H1 (cell line): ENCODE measurements around the gene MAP7. TPM values are rescaled to one million over a fixed set of nuclear protein-coding genes. Genes with fewer than 3 reads are reported as not detected.

Experiments
- CTCF ChIA-PET: fragments of 300-600 bp; sonication (Branson Sonifier 250); formaldehyde crosslinking; loops from one replicate; lab custom pipeline; 2021; ENCODE audit not compliant: partially characterized antibody; lab: Charles Lee
- POLR2A ChIA-PET: fragments of 300-600 bp; sonication (Branson Sonifier 250); formaldehyde crosslinking; loops from one replicate; lab custom pipeline; 2021; ENCODE audit warnings: inconsistent platforms; ENCODE audit not compliant: partially characterized antibody; lab: Charles Lee
- DNase-seq, 2 experiments: peaks; one replicate each; pipeline versions ENCODE4 v3.0.0 to v3.0.0-alpha.2; 2010 to 2022; ENCODE audit warnings: low spot score in 2 of 2, low read depth in 1 of 2, mixed read lengths in 1 of 2
- FAIRE-seq: peaks from 2 replicates; lab custom pipeline; 2011; peaks lifted over from hg19 to GRCh38; lab: Jason Lieb, UNC
- H2AFZ ChIP-seq: 2 replicates; pipeline ENCODE4 v1.8.1; 2012; ENCODE audit warnings: low read length, inconsistent platforms
- H2AK5ac ChIP-seq: 2 replicates; pipeline ENCODE4 v1.6.1; 2013; ENCODE audit warnings: low read depth, low read length
- H2BK120ac ChIP-seq: replicated peaks from 2 replicates; pipeline ENCODE3; 2013; ENCODE audit warnings: low read depth, low read length, inconsistent platforms
- H2BK12ac ChIP-seq: 2 replicates; pipeline ENCODE4 v1.6.1; 2013; ENCODE audit warnings: low read depth, low read length
- H2BK15ac ChIP-seq: 2 replicates; pipeline ENCODE4 v1.6.1; 2013; ENCODE audit warnings: low read length
- H2BK20ac ChIP-seq: 2 replicates; pipeline ENCODE4 v1.6.1; 2013; ENCODE audit warnings: low read length
- H2BK5ac ChIP-seq: 2 replicates; pipeline ENCODE4 v1.6.1; 2013; ENCODE audit warnings: low read depth, low read length
- H3K14ac ChIP-seq: 2 replicates; pipeline ENCODE4 v1.6.1; 2013; ENCODE audit warnings: inconsistent platforms; ENCODE audit not compliant: insufficient read length
- H3K18ac ChIP-seq: 2 replicates; pipeline ENCODE4 v1.6.1; 2013; ENCODE audit warnings: low read length; ENCODE audit errors: extremely low read depth
- H3K23ac ChIP-seq: 2 replicates; pipeline ENCODE4 v1.6.1; 2013; ENCODE audit warnings: inconsistent platforms; ENCODE audit not compliant: insufficient read length
- H3K23me2 ChIP-seq: 2 replicates; pipeline ENCODE4 v1.6.1; 2013; ENCODE audit warnings: low read depth, low read length
- H3K27ac ChIP-seq: 2 replicates; pipeline ENCODE4 v1.6.1; 2011; ENCODE audit warnings: low read depth, low read length, inconsistent platforms
- H3K27me3 ChIP-seq, 4 experiments: replicated peaks in 1 of 4; 1 replicate in 1 of 4; 2 replicates in 3 of 4; pipeline versions ENCODE4 v1.6.1 to v1.8.1; 2011 to 2013; ENCODE audit warnings: low read length in 3 of 4, mild to moderate bottlenecking in 3 of 4, inconsistent platforms in 2 of 4, mixed read lengths in 2 of 4, moderate library complexity in 1 of 4; ENCODE audit not compliant: control insufficient read depth in 3 of 4, insufficient read depth in 3 of 4; ENCODE audit errors: extremely low read depth in 1 of 4
- H3K36me3 ChIP-seq, 4 experiments: 2 replicates each; pipeline versions ENCODE4 v1.6.1 to v1.8.1; 2011 to 2013; ENCODE audit warnings: mild to moderate bottlenecking in 4 of 4, low read length in 3 of 4, moderate library complexity in 2 of 4, control low read depth in 1 of 4, inconsistent platforms in 1 of 4; ENCODE audit not compliant: insufficient read depth in 4 of 4, control insufficient read depth in 2 of 4
- H3K4ac ChIP-seq: replicated peaks from 2 replicates; pipeline ENCODE3; 2013; ENCODE audit warnings: low read length, low read depth, mixed read lengths, inconsistent platforms; ENCODE audit not compliant: insufficient read length
- H3K4me1 ChIP-seq, 4 experiments: replicated peaks in 1 of 4; 1 replicate in 1 of 4; 2 replicates in 3 of 4; pipeline versions ENCODE4 v1.6.1 to v1.8.1; 2011 to 2013; ENCODE audit warnings: low read length in 3 of 4, inconsistent platforms in 2 of 4, mixed read lengths in 1 of 4; ENCODE audit not compliant: insufficient read depth in 4 of 4, control insufficient read depth in 3 of 4
- H3K4me2 ChIP-seq, 2 experiments: 2 replicates each; pipeline versions ENCODE4 v1.6.1 to v1.8.1; 2011 to 2013; ENCODE audit warnings: low read depth in 2 of 2, low read length in 2 of 2, control low read depth in 1 of 2, inconsistent platforms in 1 of 2, mild to moderate bottlenecking in 1 of 2; ENCODE audit not compliant: insufficient read depth in 1 of 2
- H3K4me3 ChIP-seq, 4 experiments: fragments of 200-600, 300-600 bp in 1 of 4; sonication (generic), shearing (Covaris generic), sonication (Bioruptor Twin) in 1 of 4; 2 replicates each; pipeline versions ENCODE4 v1.5.1 to v1.8.1; 2011 to 2016; ENCODE audit warnings: low read length in 4 of 4, low read depth in 3 of 4, control low read depth in 2 of 4, inconsistent platforms in 2 of 4, mild to moderate bottlenecking in 2 of 4, mixed read lengths in 1 of 4, moderate library complexity in 1 of 4; ENCODE audit not compliant: insufficient read depth in 2 of 4; ENCODE audit errors: extremely low read depth in 1 of 4
- H3K56ac ChIP-seq: replicated peaks from 2 replicates; pipeline ENCODE3; 2013; ENCODE audit warnings: low read depth, mild to moderate bottlenecking, mixed read lengths, low read length, inconsistent platforms; ENCODE audit not compliant: insufficient read length
- H3K79me1 ChIP-seq: 2 replicates; pipeline ENCODE4 v1.6.1; 2013; ENCODE audit warnings: low read depth, low read length, control low read depth
- H3K79me2 ChIP-seq, 2 experiments: 2 replicates each; pipeline versions ENCODE4 v1.6.1 to v1.8.1; 2012 to 2013; ENCODE audit warnings: low read length in 2 of 2, mild to moderate bottlenecking in 2 of 2, inconsistent platforms in 1 of 2; ENCODE audit not compliant: insufficient read depth in 2 of 2, control insufficient read depth in 1 of 2
- H3K9ac ChIP-seq, 4 experiments: replicated peaks in 1 of 4; 1 replicate in 1 of 4; 2 replicates in 3 of 4; pipeline versions ENCODE4 v1.6.1 to v1.8.1; 2011 to 2013; ENCODE audit warnings: low read depth in 3 of 4, low read length in 3 of 4, control low read depth in 2 of 4, mild to moderate bottlenecking in 2 of 4, moderate library complexity in 2 of 4, inconsistent platforms in 1 of 4; ENCODE audit errors: extremely low read depth in 1 of 4
- H3K9me3 ChIP-seq, 2 experiments: 2 replicates each; pipeline versions ENCODE4 v1.6.1 to v1.8.1; 2012 to 2013; ENCODE audit warnings: mild to moderate bottlenecking in 2 of 2, moderate library complexity in 2 of 2, control low read depth in 1 of 2, inconsistent platforms in 1 of 2, low read depth in 1 of 2, low read length in 1 of 2, mixed read lengths in 1 of 2; ENCODE audit not compliant: insufficient read depth in 2 of 2
- H4K20me1 ChIP-seq, 2 experiments: replicated peaks in 1 of 2; 2 replicates each; pipeline versions ENCODE3 to v1.8.1; 2011 to 2013; ENCODE audit warnings: inconsistent platforms in 2 of 2, low read length in 2 of 2, mild to moderate bottlenecking in 1 of 2; ENCODE audit not compliant: insufficient read depth in 2 of 2, control insufficient read depth in 1 of 2
- H4K5ac ChIP-seq: 2 replicates; pipeline ENCODE4 v1.6.1; 2013; ENCODE audit warnings: low read length, low read depth, mixed read lengths, inconsistent platforms; ENCODE audit not compliant: insufficient read length
- H4K8ac ChIP-seq: 2 replicates; pipeline ENCODE4 v1.8.0; 2013; ENCODE audit warnings: mild to moderate bottlenecking, moderate library complexity, low read length, inconsistent platforms; ENCODE audit not compliant: insufficient read depth; ENCODE audit errors: extremely low read depth
- H4K91ac ChIP-seq: replicated peaks from 2 replicates; pipeline ENCODE3; 2013; ENCODE audit warnings: low read length, mixed read lengths, inconsistent platforms; ENCODE audit not compliant: insufficient read length
- CEBPB ChIP-seq: IDR thresholded peaks from 2 replicates; pipeline ENCODE4 v1.6.1; 2012; ENCODE audit warnings: low read depth, low read length
- CTBP2 ChIP-seq: IDR thresholded peaks from 2 replicates; pipeline ENCODE4 v1.7.0; 2011; ENCODE audit warnings: borderline replicate concordance, mild to moderate bottlenecking, moderate library complexity, mixed read lengths, low read length; ENCODE audit not compliant: insufficient read depth, insufficient read length
- KDM4A ChIP-seq: IDR thresholded peaks from one replicate; pipeline ENCODE4 v1.7.1; 2012; ENCODE audit warnings: low read depth, mild to moderate bottlenecking, moderate library complexity, low read length, inconsistent platforms; ENCODE audit not compliant: severe bottlenecking
- PHF8 ChIP-seq: fragments of 200-600 bp; sonication (generic); conservative IDR thresholded peaks from 2 replicates; pipeline ENCODE4 v1.7.1; 2012; ENCODE audit warnings: low read depth, mild to moderate bottlenecking, inconsistent platforms, low read length, moderate library complexity
- RFX5 ChIP-seq: IDR thresholded peaks from 2 replicates; pipeline ENCODE4 v1.6.1; 2011; ENCODE audit warnings: low read depth, low read length, improper control_type of control experiment, borderline replicate concordance
- RXRA ChIP-seq: IDR thresholded peaks from 2 replicates; pipeline ENCODE4 v1.6.1; 2011; ENCODE audit warnings: low read depth, mild to moderate bottlenecking, low read length, moderate library complexity; ENCODE audit not compliant: insufficient read depth
- SIN3A ChIP-seq, 2 experiments: IDR thresholded peaks in 1 of 2; conservative IDR thresholded peaks in 1 of 2; 2 replicates each; pipeline ENCODE4 v1.6.1; 2011 to 2012; ENCODE audit warnings: low read length in 2 of 2, improper control_type of control experiment in 1 of 2, low read depth in 1 of 2, mild to moderate bottlenecking in 1 of 2
- SIX5 ChIP-seq: IDR thresholded peaks from 2 replicates; pipeline ENCODE4 v1.6.1; 2011; ENCODE audit warnings: mild to moderate bottlenecking, low read depth, low read length
- TAF1 ChIP-seq: IDR thresholded peaks from 2 replicates; pipeline ENCODE4 v1.6.1; 2011; ENCODE audit warnings: mild to moderate bottlenecking, low read depth, low read length
- TCF12 ChIP-seq: IDR thresholded peaks from 2 replicates; pipeline ENCODE4 v1.6.1; 2011; ENCODE audit warnings: low read depth, mild to moderate bottlenecking, low read length
- WGBS, 2 experiments: shearing (Covaris generic) in 1 of 2; methylation state at CpG; one replicate each; pipeline versions ENCODE4 v1.1.6 to v1.1.7; 2013 to 2015; ENCODE audit warnings: low lambda C conversion rate in 2 of 2, mixed read lengths in 2 of 2, inconsistent platforms in 1 of 2, low coverage in 1 of 2, missing lambda C conversion rate in 1 of 2; ENCODE audit not compliant: insufficient replicate concordance in 2 of 2, insufficient coverage in 1 of 2, insufficient read length in 1 of 2; ENCODE audit errors: extremely low coverage in 1 of 2, missing lambda C conversion rate in 1 of 2; 5-methylcytosine and 5-hydroxymethylcytosine counted together
- polyA plus RNA-seq, 7 experiments: library from polyadenylated mRNA; depleted of rRNA in 3 of 7; stranded (reverse) in 5 of 7; unstranded in 2 of 7; fragments of >200 nt in 5 of 7; fragments of 200-250 nt in 2 of 7; gene quantifications; 1 replicate in 5 of 7; 2 replicates in 1 of 7; 4 replicates in 1 of 7; pipeline versions ENCODE4 v1.2.1 to v1.2.3, GENCODE V29; 2011 to 2013; ENCODE audit warnings: missing spikeins in 2 of 7, mixed read lengths in 2 of 7
- total RNA-seq: library from RNA; stranded (reverse); fragmentation: NEBNext Ultra II Directional; extraction: Animal tissue kit (Norgen Biotek cat#: 25700); gene quantifications from 2 replicates; pipeline ENCODE4 v1.2.1, GENCODE V29; 2021
- TF ChIP-seq, protein P1 (sequence below), 3 experiments: IDR thresholded peaks; 1 replicate in 2 of 3; 2 replicates in 1 of 3; pipeline versions ENCODE4 v1.5.1 to v1.6.1; 2011; ENCODE audit warnings: low read length in 3 of 3, mild to moderate bottlenecking in 3 of 3, inconsistent platforms in 2 of 3, low read depth in 1 of 3, moderate library complexity in 1 of 3; ENCODE audit not compliant: insufficient read depth in 1 of 3; ENCODE audit errors: control extremely low read depth in 1 of 3

The MAP7 gene
- total and polyA plus RNA-seq, 2 of the 8 experiments (the other 6 are each of a cell fraction or from before 2014, with no cell fraction given): 13.5 to 66.9 TPM

GRCh38 chr6:136435101-136435500 lies 115.1 kb downstream of the MAP7 start:
- FAIRE-seq (no peak), DNase-seq (no peak)
- WGBS, 2 experiments: 52% methylated on average over 2 of the region's 2 CpGs; no CpG with 5 or more reads in 1 of the 2 experiments
- Histone ChIP-seq H4K91ac (no peak overlapping the region), H3K9me3 (no peaks in the 10 kb centered on the region), H3K4me3 (peak overlapping the region in 1 of 4 experiments; percentile 12; a peak in 1 of 8 replicates), H4K5ac (peak overlapping the region; percentile 51), H3K79me2 (peaks cover 0 to 79% of the 10 kb centered on the region in 2 experiments; a peak in 2 of 4 replicates), H2AFZ (no peak overlapping the region), H3K9ac (no peak overlapping the region), H3K4me2 (peak overlapping the region; percentile 37 to 38; a peak in 3 of 4 replicates), H2AK5ac (no peak overlapping the region), H4K8ac (no peak overlapping the region), H3K18ac (no peak overlapping the region), H3K56ac (no peak overlapping the region), H2BK120ac (no peak overlapping the region), H3K4me1 (peaks cover 2 to 32% (median 22%) of the 10 kb centered on the region in 4 experiments; a peak in 6 of 7 replicates), H4K20me1 (no peaks in the 10 kb centered on the region), H2BK20ac (no peak overlapping the region), H3K36me3 (no peaks in the 10 kb centered on the region), H2BK12ac (no peak overlapping the region), H3K4ac (no peak overlapping the region), H2BK5ac (no peak overlapping the region), H3K27me3 (no peaks in the 10 kb centered on the region), H3K23me2 (no peaks in the 10 kb centered on the region; the same call in 1 of the 2 replicates), H3K14ac (no peak overlapping the region), H3K27ac (0 out of 2 replicates have a peak overlapping the region, but pooled peaks have one; percentile 3), H3K23ac (no peak overlapping the region), H3K79me1 (no peaks in the 10 kb centered on the region), H2BK15ac (no peak overlapping the region)
- CTCF ChIA-PET: interaction anchor here (0.5 to 1.1 kb wide), 4 partner anchors 19 to 193 kb away, joined by 3 to 5 read pairs (median 3); partner anchors contain the start of gene MAP7
- POLR2A ChIA-PET: no interaction called here
- no peak for TF ChIP-seq RXRA
- TF ChIP-seq TCF12: no peak
- TF ChIP-seq KDM4A: no peak
- TF ChIP-seq PHF8: no peak
- TF ChIP-seq CTBP2: no peak
- TF ChIP-seq, protein P1, sequence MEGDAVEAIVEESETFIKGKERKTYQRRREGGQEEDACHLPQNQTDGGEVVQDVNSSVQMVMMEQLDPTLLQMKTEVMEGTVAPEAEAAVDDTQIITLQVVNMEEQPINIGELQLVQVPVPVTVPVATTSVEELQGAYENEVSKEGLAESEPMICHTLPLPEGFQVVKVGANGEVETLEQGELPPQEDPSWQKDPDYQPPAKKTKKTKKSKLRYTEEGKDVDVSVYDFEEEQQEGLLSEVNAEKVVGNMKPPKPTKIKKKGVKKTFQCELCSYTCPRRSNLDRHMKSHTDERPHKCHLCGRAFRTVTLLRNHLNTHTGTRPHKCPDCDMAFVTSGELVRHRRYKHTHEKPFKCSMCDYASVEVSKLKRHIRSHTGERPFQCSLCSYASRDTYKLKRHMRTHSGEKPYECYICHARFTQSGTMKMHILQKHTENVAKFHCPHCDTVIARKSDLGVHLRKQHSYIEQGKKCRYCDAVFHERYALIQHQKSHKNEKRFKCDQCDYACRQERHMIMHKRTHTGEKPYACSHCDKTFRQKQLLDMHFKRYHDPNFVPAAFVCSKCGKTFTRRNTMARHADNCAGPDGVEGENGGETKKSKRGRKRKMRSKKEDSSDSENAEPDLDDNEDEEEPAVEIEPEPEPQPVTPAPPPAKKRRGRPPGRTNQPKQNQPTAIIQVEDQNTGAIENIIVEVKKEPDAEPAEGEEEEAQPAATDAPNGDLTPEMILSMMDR (IDR thresholded peaks at IDR 0.05; ENCODE audit: control extremely low read depth in 1 of 3, insufficient read depth in 1 of 3, low read depth in 1 of 3, low read length in 3 of 3): no peak
- TF ChIP-seq SIX5: no peak
- no peak for TF ChIP-seq SIN3A (conservative IDR thresholded peaks at IDR 0.05 in 1 of 2, IDR thresholded peaks at IDR 0.05 in 1 of 2; ENCODE audit: low read depth in 1 of 2, low read length in 2 of 2)
- no peak for TF ChIP-seq TAF1
- no peak for TF ChIP-seq CEBPB
- no peak for TF ChIP-seq RFX5
